Daoy (cell line): Measurements from ENCODE around the gene VPS26A. TPM values are rescaled to one million over a fixed set of nuclear protein-coding genes. Genes with fewer than 3 reads are reported as not detected.
"Not testable (repeated sequence)": the region's sequence is repeated elsewhere in the genome, so short reads cannot be mapped to it uniquely, and the experiment has no call there.

ENCODE experiments used
- DNase-seq: peaks from one replicate; pipeline ENCODE4 v3.0.0-alpha.2; 2015; ENCODE audit warnings: low read depth
- total RNA-seq: library from RNA; depleted of rRNA; stranded (reverse); fragments of >200 nt; shearing (Covaris generic); gene quantifications from 2 replicates; pipeline ENCODE4 v1.2.3, GENCODE V29; 2014

The VPS26A gene
- total RNA-seq, 1 experiment from 2014 or later = 21.7 TPM

GRCh38 chr10:69102440-69102839 is 21.5 kb upstream of the VPS26A start:
- no peak for DNase-seq

- no peak for DNase-seq
Observed at GRCh38 chr10:69103784-69104183, 20.2 kb upstream of the VPS26A start.

GRCh38 chr10:69104994-69105790 is 18.8 kb upstream of the VPS26A start:
- no peak for DNase-seq

- no peak for DNase-seq
Observed at GRCh38 chr10:69107176-69107490, 16.8 kb upstream of the VPS26A start.

- DNase-seq = no peak
Observed at GRCh38 chr10:69107699-69108098, 16.3 kb upstream of the VPS26A start.

- no peak for DNase-seq
Observed at GRCh38 chr10:69119896-69120295, 4.1 kb upstream of the VPS26A start.

GRCh38 chr10:69123306-69123746 is 652 bp upstream of the VPS26A start:
- peak; percentile 58 for DNase-seq

GRCh38 chr10:69124563-69125268 is 738 bp downstream of the VPS26A start:
- DNase-seq = peak; percentile 63

GRCh38 chr10:69125554-69125953 is 1.6 kb downstream of the VPS26A start:
- no peak for DNase-seq

GRCh38 chr10:69130251-69130650 is 6.3 kb downstream of the VPS26A start:
- no peak for DNase-seq

- no peak for DNase-seq
Observed at GRCh38 chr10:69139961-69140360, 16.0 kb downstream of the VPS26A start.

GRCh38 chr10:69141304-69141703 is 17.3 kb downstream of the VPS26A start:
- no peak for DNase-seq

- not testable (repeated sequence) for DNase-seq
Observed at GRCh38 chr10:69142074-69142473, 18.1 kb downstream of the VPS26A start.

GRCh38 chr10:69142983-69143382 is 19.0 kb downstream of the VPS26A start:
- no peak for DNase-seq

GRCh38 chr10:69145329-69145728 is 21.4 kb downstream of the VPS26A start:
- no peak for DNase-seq

GRCh38 chr10:69145864-69146263 is 21.9 kb downstream of the VPS26A start:
- DNase-seq = no peak

GRCh38 chr10:69146759-69147158 is 22.8 kb downstream of the VPS26A start:
- DNase-seq = no peak

- DNase-seq = no peak
Observed at GRCh38 chr10:69151984-69152383, 28.0 kb downstream of the VPS26A start.

- DNase-seq = no peak
Observed at GRCh38 chr10:69153227-69153626, 29.2 kb downstream of the VPS26A start.

- peak; percentile 5 for DNase-seq
Observed at GRCh38 chr10:69160809-69161241, 36.8 kb downstream of the VPS26A start.

- no peak for DNase-seq
Observed at GRCh38 chr10:69168493-69168892, 44.5 kb downstream of the VPS26A start.

GRCh38 chr10:69172241-69172982 is 48.4 kb downstream of the VPS26A start:
- no peak for DNase-seq

- DNase-seq = not testable (repeated sequence)
Observed at GRCh38 chr10:69175326-69175725, 51.3 kb downstream of the VPS26A start.
